Brain microvascular endothelial cell (primary cell): Measurements from ENCODE around the gene BTNL8.

Experiments
- DNase-seq: peaks from one replicate; pipeline ENCODE4 v3.0.0-alpha.2; 2020
- H3K27ac ChIP-seq: fragments of 250-450 bp; sonication (Bioruptor Pico); 2 replicates; pipeline ENCODE4 v1.5.1; 2020; ENCODE audit warnings: mild to moderate bottlenecking, moderate library complexity
- H3K27me3 ChIP-seq: fragments of 250-450 bp; sonication (Bioruptor Pico); replicated peaks from 2 replicates; pipeline ENCODE4 v1.5.1; 2020; ENCODE audit warnings: mild to moderate bottlenecking
- H3K36me3 ChIP-seq: fragments of 250-450 bp; sonication (Bioruptor Pico); replicated peaks from 2 replicates; pipeline ENCODE4 v1.5.1; 2020; ENCODE audit warnings: mild to moderate bottlenecking
- H3K4me3 ChIP-seq: 2 replicates; pipeline ENCODE4 v1.5.1; 2011; ENCODE audit warnings: low read depth, mild to moderate bottlenecking, control low read depth, low read length, moderate library complexity
- in situ Hi-C: cut with HindIII; loops from 2 replicates; pipeline ENCODE4 v1.10.0; 2017; ENCODE audit warnings: low sequenced_read_pairs, low pct_ligation_motif_present
- TF ChIP-seq, protein P1 (sequence below): IDR thresholded peaks from 2 replicates; pipeline ENCODE4 v1.5.1; 2011; ENCODE audit warnings: low read depth, mild to moderate bottlenecking, moderate library complexity, low read length, control low read depth, inconsistent platforms; ENCODE audit errors: missing control alignments

The BTNL8 gene

GRCh38 chr5:180922932-180923331 lies 24.0 kb downstream of the BTNL8 start:
- H3K36me3 ChIP-seq: no peaks in the 10 kb centered on the region

DNA sequence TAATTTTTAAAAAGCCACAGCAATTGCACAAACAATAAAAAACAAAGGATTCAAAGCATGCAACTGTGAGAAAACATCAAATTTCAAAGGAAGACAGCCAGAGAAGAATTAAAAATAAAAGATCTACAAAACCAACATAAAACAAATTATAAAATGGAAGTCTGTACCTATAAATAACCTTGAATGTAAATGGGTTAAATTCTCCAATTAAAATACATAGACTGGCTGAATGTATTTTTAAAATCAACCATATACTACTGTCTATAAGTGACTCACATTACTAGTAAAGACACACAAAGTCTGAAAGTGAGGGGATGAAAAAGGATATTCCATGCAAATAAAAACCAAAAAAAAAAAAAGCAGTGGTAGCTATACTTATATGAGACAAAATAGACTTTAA lies 33.7 kb downstream of the BTNL8 start:
- Histone ChIP-seq H3K27ac (no peak overlapping the region), H3K27me3 (no peaks in the 10 kb centered on the region), H3K4me3 (no peak overlapping the region), H3K36me3 (no peaks in the 10 kb centered on the region)
- TF ChIP-seq, protein P1, sequence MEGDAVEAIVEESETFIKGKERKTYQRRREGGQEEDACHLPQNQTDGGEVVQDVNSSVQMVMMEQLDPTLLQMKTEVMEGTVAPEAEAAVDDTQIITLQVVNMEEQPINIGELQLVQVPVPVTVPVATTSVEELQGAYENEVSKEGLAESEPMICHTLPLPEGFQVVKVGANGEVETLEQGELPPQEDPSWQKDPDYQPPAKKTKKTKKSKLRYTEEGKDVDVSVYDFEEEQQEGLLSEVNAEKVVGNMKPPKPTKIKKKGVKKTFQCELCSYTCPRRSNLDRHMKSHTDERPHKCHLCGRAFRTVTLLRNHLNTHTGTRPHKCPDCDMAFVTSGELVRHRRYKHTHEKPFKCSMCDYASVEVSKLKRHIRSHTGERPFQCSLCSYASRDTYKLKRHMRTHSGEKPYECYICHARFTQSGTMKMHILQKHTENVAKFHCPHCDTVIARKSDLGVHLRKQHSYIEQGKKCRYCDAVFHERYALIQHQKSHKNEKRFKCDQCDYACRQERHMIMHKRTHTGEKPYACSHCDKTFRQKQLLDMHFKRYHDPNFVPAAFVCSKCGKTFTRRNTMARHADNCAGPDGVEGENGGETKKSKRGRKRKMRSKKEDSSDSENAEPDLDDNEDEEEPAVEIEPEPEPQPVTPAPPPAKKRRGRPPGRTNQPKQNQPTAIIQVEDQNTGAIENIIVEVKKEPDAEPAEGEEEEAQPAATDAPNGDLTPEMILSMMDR: no peak
- no peak for DNase-seq
- in situ Hi-C loops: no loop called here

More at GRCh38 chr5:180922932-180923331, 24.0 kb downstream of the BTNL8 start:
- Histone ChIP-seq H3K27ac (no peak overlapping the region), H3K4me3 (no peak overlapping the region), H3K27me3 (no peaks in the 10 kb centered on the region)
- no peak for DNase-seq
- TF ChIP-seq, protein P1: no peak
- in situ Hi-C loops: no loop called here

DNA sequence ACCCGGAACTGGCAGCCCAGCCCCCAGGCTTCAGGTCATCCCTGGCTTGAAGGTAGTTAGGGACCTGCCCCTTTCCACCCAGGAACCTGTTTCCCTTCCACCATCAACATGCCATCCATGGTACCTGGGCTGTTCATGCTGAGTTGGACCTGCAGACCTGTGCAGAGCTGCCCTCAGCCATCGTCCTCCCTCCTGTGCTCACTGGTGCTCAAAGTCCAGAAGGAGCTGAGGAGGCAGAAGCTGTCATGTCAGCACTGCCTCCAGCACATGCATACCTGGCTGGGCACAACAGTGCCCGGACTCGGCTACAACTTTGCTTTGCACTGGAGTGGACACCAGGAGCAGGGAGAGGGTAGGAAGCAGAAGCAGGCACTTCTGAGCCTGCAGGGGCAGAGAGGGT lies 36.2 kb downstream of the BTNL8 start:
- no peak for DNase-seq
- in situ Hi-C loops: no loop called here
- no peaks in the 10 kb centered on the region for H3K27me3 ChIP-seq
- no peak overlapping the region for H3K27ac ChIP-seq
- H3K36me3 ChIP-seq: no peaks in the 10 kb centered on the region
- TF ChIP-seq, protein P1: no peak
- no peak overlapping the region for H3K4me3 ChIP-seq

DNA sequence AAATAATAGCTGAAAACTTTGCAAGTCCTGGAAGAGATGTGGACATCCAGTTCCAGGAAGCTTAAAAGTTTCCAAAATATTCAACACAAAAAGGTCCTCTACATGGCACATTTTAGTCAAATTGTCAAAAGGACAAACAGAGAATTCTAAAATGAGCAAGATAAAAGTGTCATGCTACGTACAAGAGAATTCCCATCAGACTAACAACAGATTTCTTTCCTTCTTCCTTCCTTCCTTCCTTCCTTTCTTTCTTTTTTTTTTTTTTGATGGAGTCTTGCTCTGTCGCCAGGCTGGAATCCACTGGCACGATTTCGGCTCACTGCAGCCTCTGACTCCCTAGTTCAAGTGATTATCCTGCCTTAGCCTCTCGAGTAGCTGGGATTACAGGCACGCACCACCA lies 39.3 kb downstream of the BTNL8 start:
- TF ChIP-seq, protein P1: no peak
- no peak for DNase-seq
- H3K36me3 ChIP-seq: no peaks in the 10 kb centered on the region
- no peak overlapping the region for H3K27ac ChIP-seq
- in situ Hi-C loops: no loop called here
- H3K27me3 ChIP-seq: no peaks in the 10 kb centered on the region
- no peak overlapping the region for H3K4me3 ChIP-seq

DNA sequence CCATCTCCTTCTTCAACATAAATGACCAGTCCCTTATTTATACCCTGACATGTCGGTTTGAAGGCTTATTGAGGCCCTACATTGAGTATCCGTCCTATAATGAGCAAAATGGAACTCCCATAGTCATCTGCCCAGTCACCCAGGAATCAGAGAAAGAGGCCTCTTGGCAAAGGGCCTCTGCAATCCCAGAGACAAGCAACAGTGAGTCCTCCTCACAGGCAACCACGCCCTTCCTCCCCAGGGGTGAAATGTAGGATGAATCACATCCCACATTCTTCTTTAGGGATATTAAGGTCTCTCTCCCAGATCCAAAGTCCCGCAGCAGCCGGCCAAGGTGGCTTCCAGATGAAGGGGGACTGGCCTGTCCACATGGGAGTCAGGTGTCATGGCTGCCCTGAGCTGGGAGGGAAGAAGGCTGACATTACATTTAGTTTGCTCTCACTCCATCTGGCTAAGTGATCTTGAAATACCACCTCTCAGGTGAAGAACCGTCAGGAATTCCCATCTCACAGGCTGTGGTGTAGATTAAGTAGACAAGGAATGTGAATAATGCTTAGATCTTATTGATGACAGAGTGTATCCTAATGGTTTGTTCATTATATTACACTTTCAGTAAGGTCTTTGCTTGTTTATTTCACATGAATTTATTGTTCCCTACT lies 51.5 kb downstream of the BTNL8 start:
- no peak overlapping the region for H3K27ac ChIP-seq
- no peak for DNase-seq
- no peak overlapping the region for H3K4me3 ChIP-seq
- no peaks in the 10 kb centered on the region for H3K36me3 ChIP-seq
- no peaks in the 10 kb centered on the region for H3K27me3 ChIP-seq
- in situ Hi-C loops: no loop called here
- TF ChIP-seq, protein P1: no peak

GRCh38 chr5:180959661-180960060 lies 60.7 kb downstream of the BTNL8 start:
- Histone ChIP-seq H3K27me3 (no peaks in the 10 kb centered on the region), H3K27ac (no peak overlapping the region), H3K36me3 (no peaks in the 10 kb centered on the region), H3K4me3 (no peak overlapping the region)
- TF ChIP-seq, protein P1: no peak
- in situ Hi-C loops: no loop called here
- DNase-seq: no peak
